Measurements from ENCODE around the gene OSBP2. TPM values are rescaled to one million over a fixed set of nuclear protein-coding genes. Genes with fewer than 3 reads are reported as not detected.

Gene OSBP2
- total and polyA plus RNA-seq, 10 of the 15 experiments (the other 5 are each of a cell fraction or from before 2014, with no cell fraction given) = 0.11 to 7.7 (median 3.6) TPM

GRCh38 chr22:30754971-30755758 is 60.5 kb downstream of the OSBP2 start (continued):
- TF ChIP-seq IRF4 (IDR thresholded peaks at IDR 0.05; ENCODE audit: low read depth, low read length) (0 out of 2 replicates have a peak, but pooled peaks have one; percentile 38), EZH2 (IDR thresholded peaks at IDR 0.05; ENCODE audit: borderline replicate concordance, control insufficient read depth, low read depth, low read length) (no peak), SMC3 (IDR thresholded peaks at IDR 0.05; ENCODE audit: borderline replicate concordance, low read length) (peak; percentile 100), FOXM1 (IDR thresholded peaks at IDR 0.05; ENCODE audit: low read depth, low read length) (0 out of 2 replicates have a peak, but pooled peaks have one; percentile 29), RELA (IDR thresholded peaks at IDR 0.05; ENCODE audit: borderline replicate concordance, partially characterized antibody) (peak; percentile 12), NRF1 (conservative IDR thresholded peaks at IDR 0.05; ENCODE audit: low read depth, low read length) (no peak), PAX5 (IDR thresholded peaks at IDR 0.05; ENCODE audit: borderline replicate concordance, low read depth, low read length) (no peak)

- CTCF ChIA-PET = interaction anchor here (0.9 to 8.0 kb wide), 27 partner anchors 13 to 365 kb away, joined by 3 to 243 read pairs (median 6); partner anchors contain the start of genes DUSP18, PES1, SLC35E4 and TCN2
- H4K20me1 ChIP-seq (ENCODE audit: control insufficient read depth, insufficient read depth) = no peaks in the 10 kb centered on the region
- in situ Hi-C loops (cut with MboI) (loop anchor here (5.0 to 25.0 kb wide), 3 partner anchors 123 to 311 kb away; no protein-coding TSS in a partner anchor), intact Hi-C loops (cut with micrococcal nuclease; ENCODE audit: unreplicated experiment) (loop anchor here (1.0 to 2.0 kb wide), 3 partner anchors 51 to 150 kb away; no protein-coding TSS in a partner anchor)
- SMC1A ChIA-PET (ENCODE audit: uncharacterized antibody, unreplicated experiment) = interaction anchor here (0.8 to 7.1 kb wide), 20 partner anchors 9 to 367 kb away, joined by 3 to 159 read pairs (median 8); partner anchors contain the start of genes DUSP18, OSBP2, SLC35E4 and TCN2
- no peaks in the 10 kb centered on the region for H3K79me2 ChIP-seq (ENCODE audit: control insufficient read depth, insufficient read depth, low read length)
- H3K4me2 ChIP-seq (ENCODE audit: control insufficient read depth, insufficient read depth) = no peak overlapping the region
- no peaks in the 10 kb centered on the region for H3K27me3 ChIP-seq (replicated peaks in 1 of 2; ENCODE audit: control insufficient read depth in 2 of 2, insufficient read depth in 2 of 2, low read length in 1 of 2)
- no peak overlapping the region for H3K27ac ChIP-seq (ENCODE audit: control insufficient read depth, insufficient read depth)
- H2AFZ ChIP-seq (ENCODE audit: control insufficient read depth, low read depth, low read length) = no peak overlapping the region
- no peak overlapping the region for H3K9ac ChIP-seq (ENCODE audit: control insufficient read depth, insufficient read depth, low read length)
- H3K36me3 ChIP-seq (ENCODE audit: control insufficient read depth in 2 of 2, insufficient read depth in 2 of 2, low read length in 1 of 2) = no peaks in the 10 kb centered on the region
- no TSS peak for BruUV-seq (replicated peaks)
- H3K4me3 ChIP-seq = no peak overlapping the region
- H3K4me1 ChIP-seq (ENCODE audit: control insufficient read depth, insufficient read depth, low read length) = no peaks in the 10 kb centered on the region
- H3K9me3 ChIP-seq (replicated peaks; ENCODE audit: control insufficient read depth, insufficient read depth, low read length) = no peaks in the 10 kb centered on the region
- POLR2A ChIA-PET = interaction anchor here (0.9 to 1.7 kb wide), 4 partner anchors 10 to 121 kb away, joined by 3 to 15 read pairs (median 4); partner anchors contain the start of gene SLC35E4
- ATAC-seq (peak; percentile 12; the same call in 1 of the 3 replicates), DNase-seq (ENCODE audit: low read depth, low spot score) (no peak), FAIRE-seq (no peak)
- 49% methylated on average over 7 of the region's 7 CpGs for WGBS (ENCODE audit: insufficient coverage, insufficient replicate concordance, low lambda C conversion rate, missing lambda C conversion rate)
- RAD21 ChIA-PET (ENCODE audit: unreplicated experiment) = interaction anchor here (0.6 to 4.9 kb wide), 22 partner anchors 10 to 1340 kb away, joined by 3 to 165 read pairs (median 5); partner anchors contain the start of genes MORC2, SLC35E4, TCN2 and TUG1
- TF ChIP-seq EED (IDR thresholded peaks at IDR 0.05; ENCODE audit: low read depth) (no peak), NFYB (IDR thresholded peaks at IDR 0.05; ENCODE audit: insufficient read depth, low read depth, low read length) (no peak), PAX8 (IDR thresholded peaks at IDR 0.05) (no peak), ZNF274 (IDR thresholded peaks at IDR 0.05; ENCODE audit: insufficient read depth, insufficient read length) (no peak), ATF2 (IDR thresholded peaks at IDR 0.05; ENCODE audit: low read length) (no peak), KAT2A (conservative IDR thresholded peaks at IDR 0.05; ENCODE audit: control insufficient read depth, low read depth, low read length) (no peak), HDGF (IDR thresholded peaks at IDR 0.05) (no peak), EGR1 (IDR thresholded peaks at IDR 0.05; ENCODE audit: borderline replicate concordance in 1 of 2, low read depth in 2 of 2, low read length in 2 of 2) (no peak), MEF2B (IDR thresholded peaks at IDR 0.05; ENCODE audit: partially characterized antibody, poor library complexity, severe bottlenecking) (no peak), ZNF24 (IDR thresholded peaks at IDR 0.05) (no peak)
Observed at GRCh38 chr22:30755759-30756124, 61.1 kb downstream of the OSBP2 start.
